SKM-1 (cell line): ENCODE measurements around the gene MBNL2.

Experiments
- DNase-seq: peaks from one replicate; lab custom pipeline; 2025; ENCODE audit not compliant: unreplicated experiment; lab: John Stamatoyannopoulos, UW

The MBNL2 gene

DNA sequence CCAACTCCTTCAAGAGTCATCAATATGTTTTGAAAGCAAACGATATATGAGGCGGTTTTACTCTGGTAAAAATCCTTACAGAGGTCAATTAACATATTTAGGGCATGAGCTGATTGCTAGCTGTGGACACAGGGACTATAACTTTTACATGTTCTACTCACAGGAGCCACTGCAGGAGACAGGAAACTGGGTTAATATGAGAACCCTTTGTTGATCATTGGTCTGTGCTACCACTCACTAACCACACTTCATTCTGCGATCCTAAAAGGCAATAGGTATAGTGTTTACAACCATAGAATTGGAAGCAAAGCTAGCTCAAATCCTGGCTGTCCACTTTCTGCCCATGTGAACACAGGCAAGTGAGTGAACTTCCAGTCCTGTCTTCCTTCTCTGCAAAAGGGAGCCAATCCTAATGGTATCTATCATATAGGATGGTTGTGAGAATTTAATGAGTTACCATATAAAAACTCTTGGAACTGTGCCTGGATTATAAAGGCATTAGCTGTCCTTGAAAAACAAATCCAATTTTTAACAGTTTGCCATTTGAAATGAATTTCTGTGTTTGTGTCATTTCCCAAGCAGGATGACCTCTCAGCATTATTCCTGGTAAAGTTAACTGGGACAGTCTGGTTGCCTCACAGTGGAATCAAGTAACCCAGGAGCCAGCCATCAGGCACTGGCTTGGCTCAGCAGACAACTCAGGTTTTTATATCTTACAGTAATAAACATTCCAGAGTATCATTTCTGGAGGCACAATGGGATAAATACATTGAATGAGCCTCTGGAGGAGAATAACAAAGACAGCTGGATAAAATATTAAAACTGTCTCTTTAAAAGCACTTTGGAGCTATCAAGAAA is 182.0 kb downstream of the MBNL2 start:
- DNase-seq: no peak

DNA sequence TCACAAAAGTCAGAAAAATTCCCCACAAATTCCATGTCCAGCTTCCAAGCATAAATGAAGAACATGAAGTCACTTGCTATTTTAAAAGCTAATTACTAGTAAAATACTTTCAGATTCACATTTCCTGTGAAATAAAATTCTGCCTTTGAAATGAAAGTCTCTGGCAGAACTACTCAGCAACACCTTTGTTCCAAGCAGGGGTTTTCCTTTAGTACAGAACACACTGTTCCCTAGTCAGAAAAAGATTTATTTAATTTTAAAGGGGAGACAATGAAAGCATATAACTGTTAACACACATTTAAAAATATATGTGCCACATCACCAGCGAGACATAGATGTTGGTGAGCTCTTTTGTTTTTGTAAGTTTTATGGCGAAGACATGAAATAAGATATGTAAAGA is 185.4 kb downstream of the MBNL2 start:
- DNase-seq: no peak

DNA sequence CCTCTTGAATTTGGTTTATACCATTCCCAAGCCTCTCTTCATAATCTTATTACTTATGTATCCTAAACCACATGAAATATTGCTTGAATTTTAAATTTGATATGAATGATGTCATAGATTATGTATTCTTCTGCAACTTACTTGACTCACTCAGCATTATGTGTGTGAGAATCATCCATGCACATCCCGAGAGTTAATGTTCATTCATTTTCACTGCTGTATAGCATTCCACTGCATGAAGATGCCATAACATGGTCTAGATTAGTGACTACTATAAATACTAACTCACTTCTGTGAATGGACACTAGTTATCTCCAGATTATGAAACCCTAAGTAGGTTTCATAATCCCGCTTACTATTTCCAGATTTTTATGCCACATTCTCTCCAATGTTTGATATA is 186.8 kb downstream of the MBNL2 start:
- no peak for DNase-seq

DNA sequence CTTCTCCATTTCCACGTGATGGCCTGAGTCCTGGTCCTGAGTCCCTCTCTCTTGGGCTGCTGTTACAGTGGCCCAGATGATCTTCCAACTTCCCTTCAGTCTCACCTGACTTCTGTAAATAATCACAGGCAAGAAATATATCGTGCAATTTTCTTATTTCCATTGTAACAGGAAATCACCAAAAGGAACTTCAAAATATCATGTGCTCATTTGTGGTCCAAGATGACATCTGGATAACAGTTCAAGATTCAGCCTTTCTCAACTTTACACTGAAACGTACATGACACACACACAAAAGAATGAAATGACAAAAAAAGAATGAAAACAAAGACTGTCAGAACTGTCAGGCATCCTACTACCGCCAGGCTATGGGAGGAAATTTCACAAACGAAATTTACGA is 189.9 kb downstream of the MBNL2 start:
- no peak for DNase-seq

DNA sequence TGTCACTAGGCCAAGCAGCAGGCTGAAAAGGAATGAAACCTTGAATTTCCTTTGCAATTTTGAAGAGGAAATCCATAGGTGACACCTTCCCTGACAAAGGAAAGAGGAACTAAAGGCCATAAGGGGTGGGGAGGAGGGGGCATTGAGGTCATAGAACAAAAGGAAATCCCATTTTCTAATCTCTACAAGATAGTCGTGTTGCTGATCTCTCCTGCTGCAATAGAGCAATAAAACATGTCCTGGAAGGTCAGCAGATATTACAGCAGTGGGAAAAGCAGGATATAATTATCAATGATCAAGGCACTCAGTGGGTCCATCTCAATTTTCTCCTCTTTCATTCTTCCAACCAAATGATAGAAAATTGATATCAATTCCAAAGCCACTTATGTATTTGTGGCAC is 191.6 kb downstream of the MBNL2 start:
- DNase-seq: peak; percentile 23

DNA sequence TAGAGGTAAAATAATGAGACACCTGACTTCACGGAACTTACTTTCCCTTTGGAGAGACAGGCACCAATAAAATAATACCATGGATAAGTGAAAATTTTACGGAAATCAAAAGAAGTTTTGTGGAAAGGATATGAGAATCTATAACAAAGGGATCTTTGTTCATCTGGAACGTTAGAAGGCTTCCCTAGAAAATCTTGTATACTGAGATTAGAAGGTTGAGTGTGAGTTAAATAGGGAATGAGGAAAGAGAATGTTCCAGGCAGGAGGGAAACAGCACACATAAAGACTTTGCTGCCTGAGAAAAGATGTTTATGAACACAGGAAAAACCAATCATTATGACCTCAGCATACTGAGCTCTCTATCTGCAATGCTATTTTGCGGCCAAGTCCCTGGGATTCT is 192.3 kb downstream of the MBNL2 start:
- no peak for DNase-seq

DNA sequence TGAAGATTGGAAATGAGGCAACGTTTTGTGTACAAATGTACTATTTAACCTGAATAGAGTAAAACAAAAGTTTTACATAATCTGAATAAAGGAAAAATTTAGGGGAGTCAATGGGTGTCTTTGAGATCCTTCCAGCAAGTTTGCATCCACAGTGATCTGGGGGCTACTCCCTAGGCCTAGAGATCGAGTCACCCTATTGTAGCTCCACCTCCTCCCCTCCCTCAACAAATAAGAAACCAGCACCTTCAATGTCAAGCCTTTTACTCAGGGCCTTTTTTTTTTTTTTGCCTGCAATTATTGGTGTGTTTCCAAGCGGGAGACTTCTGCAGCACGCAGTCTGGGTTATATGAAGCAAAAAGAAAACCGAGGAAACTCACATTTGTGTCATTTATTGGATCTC is 195.6 kb downstream of the MBNL2 start:
- no peak for DNase-seq

DNA sequence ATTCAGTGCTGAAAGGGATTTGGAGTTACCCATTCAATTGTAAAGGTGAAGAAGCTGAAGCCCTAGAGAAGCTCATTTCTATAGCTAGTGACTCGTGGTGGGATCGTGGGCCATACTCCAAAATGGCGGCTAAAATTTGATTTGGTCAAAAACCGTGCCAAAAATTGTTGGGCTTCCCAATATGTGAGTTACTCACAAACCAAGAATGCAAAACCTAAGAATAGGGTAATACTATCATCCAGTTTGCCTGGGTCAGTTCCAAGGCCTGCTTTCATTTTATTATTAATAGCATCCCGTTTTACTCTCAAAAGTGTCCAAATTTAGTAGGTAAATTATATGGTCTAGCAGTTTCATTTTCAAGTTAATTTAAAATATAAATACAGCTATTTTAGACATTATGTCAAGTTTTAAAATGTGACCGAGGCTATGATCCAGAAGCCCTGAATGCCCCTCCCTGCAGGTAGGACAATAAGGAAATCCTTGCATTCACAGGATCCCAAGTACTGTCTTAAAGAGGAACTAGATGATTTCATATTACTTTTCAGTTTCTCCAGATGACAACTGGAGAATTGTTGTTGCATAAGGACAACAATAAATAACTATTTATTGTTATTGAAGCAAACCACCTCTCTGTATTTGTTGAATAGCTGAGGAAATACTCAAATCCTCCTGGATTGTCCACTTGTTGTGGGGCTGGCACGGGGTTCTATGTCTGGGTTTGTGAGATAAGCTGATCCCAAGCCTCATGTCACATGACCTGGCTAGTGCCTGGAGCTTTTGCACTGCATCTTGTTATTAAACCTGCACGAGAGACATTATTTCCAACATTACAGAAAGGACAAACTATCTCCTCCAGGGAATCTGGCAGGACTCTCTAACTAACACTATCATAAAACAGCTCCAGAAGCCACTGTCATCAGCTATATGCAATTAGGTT is 200.3 kb downstream of the MBNL2 start:
- no peak for DNase-seq

DNA sequence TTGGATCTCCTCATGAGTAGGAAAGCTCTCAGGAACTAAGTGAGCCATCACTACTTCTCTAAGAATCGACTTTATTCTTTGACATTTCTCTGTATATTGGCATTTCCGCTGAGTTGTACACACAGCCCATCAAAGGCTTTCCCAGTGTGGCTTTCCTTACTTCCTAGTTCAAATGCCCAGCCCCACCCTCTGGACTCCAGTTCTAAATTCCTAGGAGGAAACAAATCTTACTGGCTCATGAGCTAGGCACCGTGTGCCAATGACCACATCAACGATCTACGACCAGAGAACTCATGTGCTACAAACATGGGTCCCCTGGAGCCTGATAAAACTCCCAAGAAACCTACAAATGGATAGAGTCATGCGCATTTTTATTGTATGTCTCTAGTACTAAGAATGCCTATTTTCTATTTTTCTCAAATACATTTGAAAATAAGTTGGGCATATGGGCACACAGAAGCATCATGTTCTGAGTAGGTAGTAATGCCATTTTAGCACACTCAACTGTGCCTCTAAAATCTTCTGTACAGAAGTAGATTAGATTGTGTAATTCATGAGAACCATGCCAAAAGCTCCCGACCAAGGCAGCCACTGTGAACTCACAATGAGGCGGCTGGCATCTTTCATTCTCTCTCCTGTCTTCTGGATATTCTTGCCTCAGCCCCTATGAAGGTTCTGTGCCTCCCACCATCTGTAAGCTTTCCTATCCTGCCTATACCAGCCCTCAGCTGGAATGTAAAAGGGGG is 201.3 kb downstream of the MBNL2 start:
- DNase-seq: no peak

DNA sequence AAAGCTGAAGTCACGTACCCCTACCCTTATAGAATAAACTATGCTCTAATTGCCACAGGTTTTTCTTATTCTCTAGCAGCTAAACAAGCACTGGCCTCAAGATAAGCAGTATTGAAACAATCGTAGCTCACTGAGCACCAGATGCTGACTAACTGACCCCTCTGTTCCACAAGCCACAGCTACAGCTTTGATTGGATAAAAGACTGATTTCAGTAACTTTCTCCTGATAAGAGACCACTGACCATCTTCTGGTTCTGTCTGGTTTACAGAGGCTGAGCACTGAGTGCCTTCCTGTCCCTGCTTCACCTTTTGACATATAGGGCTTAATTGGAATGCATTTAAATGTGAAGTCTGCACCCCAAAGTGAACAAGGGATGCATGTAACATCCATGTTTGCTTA is 203.5 kb downstream of the MBNL2 start:
- no peak for DNase-seq

DNA sequence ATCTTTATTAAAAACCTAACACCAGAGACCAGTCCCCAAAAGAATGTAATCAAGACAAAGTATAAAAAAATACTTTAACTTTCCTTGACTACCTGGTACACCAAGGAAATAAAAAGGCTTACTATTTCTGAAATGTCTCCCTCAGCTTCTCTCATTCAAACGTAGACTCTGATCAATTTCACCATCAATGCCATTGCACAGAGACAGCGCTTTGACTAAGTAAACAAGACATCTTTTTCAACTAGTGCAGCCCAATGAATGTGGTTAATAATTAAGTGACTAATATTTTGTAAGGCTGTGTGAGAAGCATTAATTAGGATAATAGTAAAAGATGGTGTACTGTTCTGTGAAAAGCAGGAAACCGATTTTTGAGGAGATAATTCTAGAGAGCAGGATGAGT is 204.6 kb downstream of the MBNL2 start:
- DNase-seq: no peak

DNA sequence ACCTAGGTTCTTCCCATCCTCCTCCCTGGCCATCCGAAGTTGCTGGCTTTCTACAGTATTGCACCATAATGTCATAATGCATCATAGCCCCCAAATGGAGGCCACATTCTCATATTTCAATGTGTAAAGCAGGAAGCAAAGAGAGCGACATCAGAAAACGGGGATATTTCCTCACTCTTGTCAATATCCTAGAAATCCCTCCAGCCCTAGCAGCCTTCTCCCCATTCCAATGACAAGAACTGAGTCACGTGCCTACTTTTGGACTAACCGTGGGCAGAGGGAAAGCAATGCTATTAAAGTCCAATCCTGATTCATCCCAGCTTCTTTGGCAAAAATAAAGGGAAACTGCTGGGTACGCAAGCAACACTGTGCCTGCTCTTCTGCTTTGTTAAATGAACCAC is 207.5 kb downstream of the MBNL2 start:
- DNase-seq: no peak

DNA sequence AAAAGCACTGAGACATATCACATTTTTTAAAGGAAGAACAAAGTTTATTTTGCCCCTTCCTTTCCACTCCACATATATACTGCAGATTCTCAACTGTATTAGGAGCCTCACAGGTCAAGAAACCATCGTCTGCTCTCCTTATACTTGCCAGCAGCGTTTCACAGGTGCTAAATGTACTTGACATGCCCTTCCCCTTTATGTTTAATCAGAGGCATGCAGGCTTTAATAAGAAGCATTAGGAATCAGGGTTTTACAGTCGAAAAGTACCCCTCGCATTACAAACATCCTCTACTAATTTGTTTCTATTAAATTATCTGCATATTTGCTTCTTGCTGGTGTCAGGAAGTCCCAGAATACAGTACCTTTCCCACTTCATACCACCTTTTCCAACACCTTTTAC is 208.2 kb downstream of the MBNL2 start:
- no peak for DNase-seq

DNA sequence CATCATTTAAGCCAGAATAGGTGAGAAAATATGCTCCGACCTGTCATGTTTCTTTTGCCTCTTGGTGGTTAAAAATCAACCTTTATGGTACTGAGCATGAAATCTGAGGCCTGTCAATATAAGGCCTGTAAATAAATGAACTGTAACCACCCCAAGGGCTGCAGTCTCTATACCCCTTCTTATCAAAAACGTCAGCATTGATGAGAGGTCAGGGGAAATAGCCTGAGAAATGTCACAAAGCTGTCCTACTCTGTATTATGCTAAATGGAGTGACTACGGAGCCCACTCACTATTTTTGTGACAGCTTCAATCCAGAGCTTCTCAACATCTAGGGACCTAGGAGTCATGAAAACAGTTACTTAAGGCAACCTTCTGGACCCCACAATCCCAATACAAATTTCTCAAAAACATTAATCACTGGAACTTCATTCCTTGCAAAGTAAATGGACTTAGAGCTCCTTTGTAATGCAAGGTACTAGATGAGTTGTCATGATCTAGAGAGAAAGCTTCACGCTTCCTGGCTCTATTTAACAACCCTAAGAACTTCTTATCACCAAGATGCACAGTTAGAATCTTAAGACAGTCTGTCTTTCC is 209.1 kb downstream of the MBNL2 start:
- DNase-seq: no peak

DNA sequence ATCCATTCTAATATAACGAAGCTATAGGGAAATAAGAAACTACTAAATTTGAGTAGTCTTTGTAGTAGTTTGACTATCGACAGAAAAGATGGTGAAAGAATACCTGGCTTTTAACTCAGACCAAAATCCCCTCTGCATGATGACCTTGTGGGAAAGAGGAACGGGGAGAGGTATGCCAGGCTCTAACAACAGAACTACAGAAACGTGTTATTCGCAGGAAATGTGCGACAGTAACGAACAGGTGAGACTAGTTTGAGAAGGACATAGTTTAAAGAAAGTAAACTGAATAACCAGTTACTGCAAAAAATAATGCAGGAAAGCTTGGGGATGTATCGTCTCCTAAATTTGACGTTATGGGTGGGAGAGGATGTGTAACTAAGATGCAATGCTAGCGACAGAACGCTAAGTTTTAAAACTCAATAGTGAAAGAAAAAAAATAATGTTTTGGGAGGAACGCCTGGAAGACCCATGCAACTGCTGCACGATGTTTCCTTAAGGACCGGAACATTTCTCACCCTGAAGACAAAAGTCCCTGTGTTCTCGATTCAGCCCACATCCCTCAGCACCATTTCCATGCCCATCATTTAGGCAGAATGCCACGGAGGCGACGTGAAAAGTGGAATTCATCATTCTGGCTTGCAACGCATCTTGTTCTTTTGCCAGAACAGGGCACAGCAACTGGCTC is 210.2 kb downstream of the MBNL2 start:
- no peak for DNase-seq

DNA sequence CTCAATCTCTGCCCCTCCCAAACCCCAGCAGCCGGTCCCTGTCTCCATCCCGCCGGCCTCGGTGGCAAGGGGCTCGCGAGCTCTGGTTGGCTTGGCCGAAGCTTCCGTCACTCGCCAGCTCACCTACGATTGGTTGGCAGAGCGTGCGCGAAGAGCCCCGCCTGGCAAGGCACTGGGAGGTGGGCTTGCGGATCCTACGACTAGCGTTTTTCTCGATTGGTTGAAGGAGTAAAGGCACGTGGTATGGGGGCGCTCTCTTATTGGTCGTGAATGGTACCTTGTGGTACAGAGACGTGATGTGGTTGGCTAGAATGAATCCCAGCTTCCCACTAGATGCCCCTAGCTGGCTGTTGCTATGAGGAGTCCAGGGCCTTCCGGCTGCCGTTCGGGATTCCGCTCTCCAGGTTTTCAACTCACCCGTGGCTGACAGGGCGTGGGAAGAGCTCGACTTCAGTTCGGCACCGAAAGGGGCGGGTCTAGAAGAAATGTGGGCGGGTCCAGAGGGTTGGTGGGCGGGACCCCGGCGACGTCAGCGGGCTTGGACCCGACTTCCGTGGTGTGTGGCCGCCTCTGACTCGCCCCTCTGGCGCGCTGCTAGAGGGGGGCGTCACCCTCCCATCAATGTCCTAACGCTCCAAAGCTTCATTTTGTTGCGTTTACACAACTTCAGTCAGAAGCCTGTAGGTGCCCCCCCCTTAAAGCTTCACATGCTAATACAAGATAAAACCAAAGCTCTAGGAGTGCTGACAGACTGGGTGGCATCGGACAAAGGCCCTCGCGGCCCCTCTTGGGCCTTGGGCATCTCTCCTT is 211.0 kb downstream of the MBNL2 start:
- DNase-seq: peak; percentile 100

DNA sequence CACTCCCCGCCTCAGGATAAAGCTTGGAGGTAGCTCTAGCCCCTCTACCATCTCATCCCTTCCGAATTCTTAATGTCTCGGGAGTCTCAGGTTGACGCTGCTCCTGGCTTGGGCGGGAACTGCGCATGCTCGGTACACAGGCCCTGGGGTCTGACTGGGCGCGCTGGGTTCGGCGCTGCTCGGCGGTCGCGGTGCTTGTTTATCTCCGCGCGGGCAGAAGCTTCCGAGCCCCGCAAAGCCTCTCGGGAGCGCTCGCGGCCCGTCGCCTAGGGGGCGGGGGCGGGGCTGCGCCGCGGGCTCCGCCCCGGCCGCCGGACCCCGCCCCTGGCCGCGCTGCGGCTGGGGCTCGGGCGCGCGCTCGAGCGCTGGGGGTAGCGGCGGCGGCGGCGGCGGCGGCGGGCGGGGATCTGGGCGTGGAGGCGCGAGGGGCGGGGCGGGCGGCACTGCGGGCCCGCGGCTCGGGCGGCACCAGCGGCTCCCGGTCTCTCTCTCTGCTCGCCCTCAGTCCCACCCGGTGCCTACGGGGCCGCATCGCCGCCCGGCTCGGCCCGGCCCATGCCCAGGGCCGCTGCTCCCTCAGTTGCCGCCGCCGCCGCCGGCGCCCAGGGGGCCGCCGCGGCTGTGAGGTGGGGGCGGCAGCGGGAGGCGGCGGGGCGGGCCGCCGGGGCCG is 211.7 kb downstream of the MBNL2 start, which contains the start of gene RAP2A:
RAP2A (plus strand) TSS at position 443 of the 670 bp plus-strand sequence. CDS start 302 bp downstream, outside the sequence.
- peak; percentile 68 for DNase-seq

DNA sequence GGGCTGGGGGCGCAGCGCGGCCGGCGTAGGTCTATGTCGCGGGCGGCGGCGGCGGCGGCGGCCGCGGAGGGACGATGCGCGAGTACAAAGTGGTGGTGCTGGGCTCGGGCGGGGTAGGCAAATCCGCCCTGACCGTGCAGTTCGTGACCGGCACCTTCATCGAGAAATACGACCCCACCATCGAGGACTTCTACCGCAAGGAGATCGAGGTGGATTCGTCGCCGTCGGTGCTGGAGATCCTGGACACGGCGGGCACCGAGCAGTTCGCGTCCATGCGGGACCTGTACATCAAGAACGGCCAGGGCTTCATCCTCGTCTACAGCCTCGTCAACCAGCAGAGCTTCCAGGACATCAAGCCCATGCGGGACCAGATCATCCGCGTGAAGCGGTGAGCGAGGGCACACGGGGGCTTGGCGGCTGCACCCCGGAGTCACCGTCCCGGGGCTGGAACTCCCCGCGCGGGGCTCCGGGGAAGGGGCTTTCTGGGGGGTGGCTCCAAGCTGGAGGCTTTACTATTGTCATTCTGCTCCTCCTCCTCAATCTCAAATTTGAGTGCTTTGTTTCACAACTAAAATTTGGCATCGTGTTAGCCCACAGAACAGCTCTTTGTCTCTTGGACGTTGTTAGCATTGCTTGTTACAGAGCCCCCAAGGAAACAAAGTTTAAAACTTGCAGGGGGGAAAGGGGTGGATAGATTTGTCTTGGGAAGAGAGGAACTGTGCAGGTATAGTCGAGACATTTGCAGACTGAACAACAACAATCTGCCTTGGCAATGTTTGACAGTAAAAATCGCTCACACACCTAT is 212.5 kb downstream of the MBNL2 start:
- no peak for DNase-seq
